Left lobe of liver (tissue), 2 donors: Measurements from ENCODE around the gene GTF2I. TPM values are rescaled to one million over a fixed set of nuclear protein-coding genes. Genes with fewer than 3 reads are reported as not detected.
"Not testable (repeated sequence)": the region's sequence is repeated elsewhere in the genome, so short reads cannot be mapped to it uniquely, and the experiment has no call there.

Source experiments
- ATAC-seq: fragments of 200-7000 bp; cut with Tn5 transposase; one replicate; pipeline ENCODE4 v1.9.1; 2020; ENCODE audit warnings: mild to moderate bottlenecking, moderate library complexity
- DNase-seq: peaks from one replicate; pipeline ENCODE4 v3.0.0-alpha.2; 2020; ENCODE audit warnings: low spot score
- total RNA-seq: library from RNA; stranded (reverse); gene quantifications from one replicate; pipeline ENCODE4 v1.2.1, GENCODE V29; 2021
- donor health status: DM: no; HTN: no; CAD: no; lungs with moderate emphysema.
- donor health status: DM: no; HTN: yes; CAD: no.

The GTF2I gene
- total RNA-seq = 119 TPM

DNA sequence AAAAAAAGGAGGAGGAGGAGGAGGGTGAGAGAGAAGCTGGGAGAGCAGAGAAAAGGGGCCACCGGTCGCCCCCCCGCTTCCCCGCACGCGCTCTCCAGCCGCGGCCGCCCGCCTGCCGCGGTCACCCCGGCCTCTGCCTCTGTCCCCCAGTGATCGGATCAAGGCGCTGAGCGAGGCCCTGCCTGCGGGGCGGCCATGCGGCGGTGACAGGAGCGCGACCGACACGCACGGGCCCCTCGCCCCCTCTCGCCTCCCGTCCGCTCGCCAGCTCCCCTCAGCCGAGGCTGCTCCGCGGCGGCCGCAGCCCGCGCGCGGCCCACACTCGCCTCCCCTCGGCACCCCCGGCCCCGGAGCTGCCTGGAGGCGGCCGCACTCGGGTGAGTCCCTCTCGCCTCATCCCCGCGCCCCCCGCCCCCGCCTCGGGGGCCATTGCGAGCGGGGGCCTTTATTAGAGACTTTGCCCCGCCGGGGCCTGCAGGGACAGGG is at the start of gene GTF2I:
TSS of gene GTF2I (plus strand) at position 27 of the 486 bp plus-strand sequence. CDS start 31,411 bp downstream, outside the sequence.
- peak; percentile 71 for DNase-seq

GRCh38 chr7:74612015-74612829 is 45.3 kb upstream of the GTF2I start:
- no peak for ATAC-seq
- DNase-seq = no peak

More for the DNA sequence above, at the start of gene GTF2I:
- peak; percentile 22 for ATAC-seq

DNA sequence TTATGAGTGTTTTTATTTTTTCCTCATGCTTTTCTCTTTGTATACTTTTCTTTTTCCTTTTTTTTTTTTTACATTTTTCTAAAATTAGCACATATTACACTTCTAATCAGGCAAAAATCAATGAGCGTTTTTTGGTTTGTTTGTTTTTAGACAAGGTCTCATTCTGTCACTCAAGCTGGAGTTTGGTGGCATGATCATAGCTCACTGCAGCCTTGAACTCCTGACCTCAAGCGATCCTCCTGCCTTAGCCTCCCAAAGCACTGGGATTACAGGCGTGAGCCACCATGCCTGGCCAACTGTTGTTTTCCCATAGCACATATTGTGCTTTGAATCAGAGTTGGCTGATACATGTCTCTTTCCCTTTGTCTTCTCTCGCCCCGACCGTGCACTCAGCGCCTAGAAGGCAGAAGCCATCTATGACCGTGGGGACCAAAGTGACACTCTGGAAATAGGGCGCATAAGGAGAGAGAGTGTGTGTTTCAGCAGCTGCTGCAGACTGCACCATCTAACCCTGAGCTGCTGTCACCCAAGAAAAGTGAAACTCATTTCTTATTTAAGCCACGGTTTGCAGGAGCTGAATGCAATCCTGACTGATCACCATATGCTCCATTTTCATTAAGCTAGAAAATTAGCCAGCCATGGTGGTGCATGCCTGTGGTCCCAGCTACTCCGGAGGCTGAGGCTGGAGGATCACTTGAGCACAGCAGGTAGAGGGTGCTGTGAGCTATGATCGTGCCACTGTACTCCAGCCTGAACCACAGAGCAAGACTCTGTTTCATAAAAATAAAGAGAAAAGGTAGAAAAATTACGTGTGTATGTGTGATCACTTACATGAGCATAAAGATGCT is 41.4 kb upstream of the GTF2I start:
- ATAC-seq (no peak), DNase-seq (no peak)

- ATAC-seq (peak; percentile 45), DNase-seq (no peak)
These were observed 40.3 kb upstream of the GTF2I start for GRCh38 chr7:74617180-74617744.

DNA sequence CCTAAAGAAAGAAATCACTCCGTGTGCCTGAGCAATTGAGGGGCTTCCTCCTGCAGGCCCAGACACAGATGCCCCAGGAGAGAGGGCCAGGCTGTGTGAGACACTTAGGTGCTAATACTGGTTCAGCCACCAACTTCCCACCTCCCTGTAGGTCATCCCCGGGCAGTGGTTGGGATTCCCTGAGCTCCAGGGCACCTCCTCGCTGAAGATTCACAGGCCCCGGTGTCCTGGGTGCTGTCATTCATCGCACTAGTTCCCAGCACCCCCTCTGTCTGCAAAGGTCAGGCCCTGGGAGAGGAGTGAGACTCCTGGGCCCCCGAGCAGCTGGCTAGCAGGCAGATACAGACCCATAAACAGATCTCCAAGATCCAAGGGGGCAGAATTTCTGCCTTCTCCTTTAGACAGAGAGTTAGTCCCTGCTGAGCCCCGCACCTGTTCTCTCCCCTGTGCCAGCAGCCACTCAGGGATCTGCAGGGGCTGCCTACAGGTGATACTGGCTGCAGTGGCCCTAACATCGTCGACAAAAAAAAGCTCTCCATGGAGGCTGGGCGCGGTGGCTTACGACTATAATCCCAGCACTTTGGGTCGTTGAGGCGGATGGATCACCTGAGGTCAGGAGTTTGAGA is 38.2 kb upstream of the GTF2I start:
- DNase-seq (no peak), ATAC-seq (no peak)

GRCh38 chr7:74622228-74622749 is 35.2 kb upstream of the GTF2I start:
- DNase-seq (no peak), ATAC-seq (no peak)

- no peak for ATAC-seq
- DNase-seq = no peak
These were observed 34.4 kb upstream of the GTF2I start for GRCh38 chr7:74623135-74623534.

GRCh38 chr7:74625446-74625845 is 32.1 kb upstream of the GTF2I start:
- peak; percentile 72 for ATAC-seq

DNA sequence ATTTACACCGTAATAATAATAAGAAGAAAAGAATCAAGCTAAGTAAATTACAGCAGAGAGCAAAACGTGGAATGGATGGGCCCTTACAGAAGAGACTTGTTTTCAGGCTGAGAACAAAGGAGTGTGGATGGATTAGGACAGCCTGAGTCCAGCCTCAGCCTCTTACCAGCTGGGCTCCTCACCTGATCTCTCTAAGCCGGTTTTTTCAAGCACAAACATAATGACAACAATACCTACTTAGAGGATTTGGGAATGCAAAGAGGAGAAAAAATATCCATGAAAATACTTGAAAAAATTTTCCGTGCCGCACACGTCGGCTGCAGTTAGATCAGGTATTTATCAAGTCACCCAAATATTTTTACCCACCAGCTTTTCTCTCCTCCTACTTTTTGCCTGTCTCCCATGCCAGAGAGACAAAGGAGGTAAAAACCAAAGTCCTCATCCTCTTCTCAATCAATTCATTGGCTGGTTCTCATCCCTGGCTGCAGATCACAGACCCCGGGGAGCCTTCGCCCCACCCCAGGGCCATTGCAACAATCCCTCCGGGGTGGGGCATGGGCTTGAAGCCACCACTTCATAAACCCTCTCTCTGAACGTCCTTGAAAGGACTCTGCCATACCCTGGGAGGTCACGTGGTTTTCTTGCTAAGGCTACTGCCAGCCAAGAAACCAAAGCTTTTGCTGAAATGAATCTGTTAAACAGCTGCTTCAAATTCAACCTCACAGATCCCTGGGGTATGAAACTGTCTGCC is 29.7 kb upstream of the GTF2I start:
- ATAC-seq = peak; percentile 81

More at GRCh38 chr7:74625446-74625845, 32.1 kb upstream of the GTF2I start:
- no peak for DNase-seq

GRCh38 chr7:74632505-74632904 is 25.0 kb upstream of the GTF2I start:
- DNase-seq (no peak), ATAC-seq (no peak)

More for the DNA sequence above, 29.7 kb upstream of the GTF2I start:
- DNase-seq = peak; percentile 77

- DNase-seq = peak; percentile 51
- ATAC-seq = peak; percentile 69
These were observed 24.0 kb upstream of the GTF2I start for GRCh38 chr7:74633451-74633921.

- DNase-seq (no peak), ATAC-seq (no peak)
These were observed 19.8 kb upstream of the GTF2I start for GRCh38 chr7:74637745-74638144.

DNA sequence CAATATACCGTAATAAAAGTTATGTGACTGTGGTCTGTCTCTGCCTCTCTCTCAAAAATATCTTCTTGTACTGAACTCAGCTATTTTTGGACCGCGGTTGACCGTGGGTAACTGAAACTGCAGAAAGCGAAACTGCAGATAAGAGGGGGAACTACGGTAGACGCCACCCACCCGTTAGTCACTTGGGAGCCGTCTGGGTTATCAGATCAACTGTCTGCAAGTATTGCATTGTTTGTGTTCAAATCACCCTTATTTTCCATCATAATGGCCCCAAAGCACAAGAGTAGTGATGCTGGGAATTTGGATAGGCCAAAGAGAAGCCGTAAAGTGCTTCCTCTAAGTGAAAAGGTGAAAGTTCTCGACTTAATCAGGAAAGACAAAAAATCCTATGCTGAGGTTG is 7.5 kb upstream of the GTF2I start:
- ATAC-seq = peak; percentile 60
- not testable (repeated sequence) for DNase-seq

DNA sequence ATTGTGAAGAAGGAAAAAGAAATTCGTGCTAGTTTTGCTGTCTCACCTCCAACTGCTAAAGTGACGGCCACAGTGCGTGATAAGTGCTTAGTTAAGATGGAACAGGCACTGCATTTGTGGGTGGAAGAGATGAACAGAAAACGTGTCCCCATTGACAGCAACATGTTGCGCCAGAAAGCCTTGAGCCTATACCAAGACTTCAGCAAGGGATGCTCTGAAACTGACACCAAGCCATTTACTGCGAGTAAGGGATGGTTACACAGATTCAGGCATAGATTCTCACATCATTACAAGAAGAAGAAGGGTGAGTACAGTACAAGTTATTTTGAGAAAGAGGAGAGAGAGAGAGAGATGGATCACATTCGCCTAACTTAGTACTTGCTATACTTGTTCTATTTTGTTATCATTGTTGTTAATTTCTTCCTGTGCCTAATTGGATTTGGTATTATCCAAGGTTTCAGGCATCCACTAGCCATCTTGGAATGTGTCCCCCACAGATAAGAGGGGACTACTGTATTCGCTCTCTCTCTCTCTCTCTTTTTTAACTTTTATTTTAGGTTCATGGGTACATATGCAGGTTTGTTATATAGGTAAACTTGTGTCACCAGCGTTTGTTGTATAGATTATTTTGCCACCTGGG is 6.9 kb upstream of the GTF2I start:
- DNase-seq, ATAC-seq: not testable (repeated sequence)

GRCh38 chr7:74651133-74651504 is 6.4 kb upstream of the GTF2I start:
- ATAC-seq, DNase-seq: not testable (repeated sequence)

- DNase-seq = peak; percentile 65
- ATAC-seq = peak; percentile 8
These were observed 3.8 kb upstream of the GTF2I start for GRCh38 chr7:74653686-74654181.

GRCh38 chr7:74654811-74655210 is 2.7 kb upstream of the GTF2I start:
- DNase-seq (no peak), ATAC-seq (no peak)

DNA sequence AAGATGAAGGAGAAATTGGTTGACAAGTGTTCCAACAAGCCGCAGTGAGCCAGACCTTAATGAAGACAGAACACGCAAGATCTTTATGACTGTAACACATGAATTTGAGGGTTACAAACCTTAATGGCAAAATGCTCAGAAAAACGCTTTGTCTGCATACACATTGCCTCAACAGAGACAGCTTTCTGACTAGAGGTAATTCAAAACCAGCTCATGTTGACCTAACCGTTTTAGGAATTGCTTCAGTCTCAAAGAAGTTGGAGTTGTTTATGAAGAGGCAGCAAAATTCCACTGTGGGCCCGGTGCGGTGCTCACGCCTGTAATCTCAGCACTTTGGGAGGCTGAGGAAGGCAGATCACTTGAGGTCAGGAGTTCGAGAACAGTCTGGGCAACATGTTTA is 2.2 kb upstream of the GTF2I start:
- ATAC-seq (no peak), DNase-seq (no peak)
